Effector CD4-positive, alpha-beta T cell (primary cell): Measurements from ENCODE around the gene DPP6.

Experiments
- DNase-seq: peaks from one replicate; pipeline ENCODE4 v3.0.0-alpha.2; 2020

The DPP6 gene

GRCh38 chr7:154867068-154867467, 814.9 kb downstream of the DPP6 start:
- DNase-seq = no peak

- no peak for DNase-seq
Observed at GRCh38 chr7:154868921-154869320, 816.7 kb downstream of the DPP6 start.

GRCh38 chr7:154869436-154869835, 817.2 kb downstream of the DPP6 start:
- no peak for DNase-seq

GRCh38 chr7:154871507-154871906, 819.3 kb downstream of the DPP6 start:
- DNase-seq = no peak

GRCh38 chr7:154871928-154872750, 819.9 kb downstream of the DPP6 start:
- DNase-seq = no peak

GRCh38 chr7:154872811-154873499, 820.8 kb downstream of the DPP6 start:
- no peak for DNase-seq

DNA sequence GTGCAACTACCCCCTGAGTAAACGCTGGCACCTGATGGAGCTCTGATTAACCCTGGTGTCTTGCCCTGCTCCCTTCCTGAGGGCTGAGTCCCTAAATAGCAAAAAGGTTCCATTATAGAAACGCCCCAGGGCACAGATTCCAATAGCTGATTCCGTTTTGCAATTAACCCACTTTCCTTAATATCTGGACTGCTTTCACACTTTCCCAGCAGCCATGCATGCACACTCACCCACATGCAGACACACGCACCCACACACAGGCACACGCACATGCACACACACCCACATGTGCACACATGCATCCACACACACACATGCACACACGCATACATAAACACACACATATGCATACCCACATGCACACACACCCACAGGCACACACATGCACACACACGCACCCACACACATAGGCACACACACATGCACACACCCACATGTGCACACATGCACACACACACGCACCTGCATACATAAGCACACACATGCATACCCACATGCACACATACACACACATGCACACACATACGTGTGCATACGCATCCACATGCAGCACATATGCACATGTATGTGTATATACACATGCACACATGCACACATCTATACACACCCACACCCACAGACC, 821.4 kb downstream of the DPP6 start:
- no peak for DNase-seq

- no peak for DNase-seq
Observed at GRCh38 chr7:154874409-154875113, 822.4 kb downstream of the DPP6 start.

DNA sequence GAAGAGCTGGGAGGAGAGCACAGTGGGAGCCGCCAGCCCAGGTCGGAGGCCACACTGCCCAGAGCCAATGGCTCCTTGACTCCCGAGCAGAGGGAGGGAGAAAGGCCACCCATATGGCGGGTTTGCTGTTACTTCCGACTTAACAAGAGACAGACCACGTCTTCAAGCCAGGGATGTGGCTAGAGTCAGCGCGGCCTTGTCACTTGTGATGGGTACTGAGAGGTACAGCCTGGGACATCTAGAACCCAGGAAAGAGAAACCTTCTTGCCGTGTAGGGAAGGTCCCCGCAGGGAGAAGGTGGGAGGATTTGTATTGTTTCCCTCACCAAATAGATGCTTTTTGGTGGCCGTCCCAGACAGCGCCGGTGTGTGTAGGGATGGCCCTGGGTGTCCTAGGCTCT, 823.1 kb downstream of the DPP6 start:
- no peak for DNase-seq

GRCh38 chr7:154876516-154876915, 824.3 kb downstream of the DPP6 start:
- DNase-seq = no peak

GRCh38 chr7:154877031-154877430, 824.8 kb downstream of the DPP6 start:
- no peak for DNase-seq

GRCh38 chr7:154879629-154880028, 827.4 kb downstream of the DPP6 start:
- DNase-seq = no peak

DNA sequence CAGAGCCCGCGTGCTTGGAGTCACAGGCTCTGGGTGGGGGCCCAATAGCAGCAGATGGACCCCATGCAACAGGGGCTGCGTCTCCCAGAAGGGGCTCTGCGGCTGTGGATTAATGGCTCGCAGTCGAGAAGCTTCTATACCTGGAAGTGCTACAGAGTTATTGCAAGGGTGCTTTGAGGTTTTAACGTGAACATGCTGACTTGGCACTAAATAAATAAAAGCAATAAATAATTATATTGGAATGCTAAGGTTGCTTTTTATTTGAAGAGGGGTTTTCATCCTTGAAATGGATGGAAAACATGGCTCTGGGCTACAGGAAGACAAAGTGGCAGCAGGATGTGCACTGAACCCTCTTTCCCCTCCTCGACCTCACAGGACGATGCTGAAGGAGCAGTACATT, 828.3 kb downstream of the DPP6 start:
- DNase-seq = no peak

DNA sequence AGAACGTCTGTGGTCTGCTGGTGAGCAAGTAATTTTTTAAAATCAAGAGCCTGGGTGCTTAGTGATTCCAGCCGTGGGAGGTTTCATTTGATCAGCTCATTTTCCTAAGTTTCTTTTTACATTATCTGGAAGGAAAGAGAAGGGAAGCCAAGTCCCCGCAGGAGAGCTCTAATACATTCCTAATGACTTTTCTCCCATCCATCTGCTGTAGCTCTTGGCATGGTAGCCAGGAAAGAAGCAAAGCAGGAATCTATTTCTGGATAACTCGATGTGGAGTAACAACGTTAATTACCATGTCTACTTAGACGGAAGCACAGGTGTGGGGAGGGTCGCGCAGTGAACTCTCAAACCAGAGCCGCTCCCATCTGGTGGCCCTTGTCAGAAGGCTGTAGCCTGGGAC, 828.8 kb downstream of the DPP6 start:
- no peak for DNase-seq

- no peak for DNase-seq
Observed at GRCh38 chr7:154881526-154881925, 829.3 kb downstream of the DPP6 start.

- no peak for DNase-seq
Observed at GRCh38 chr7:154882931-154883474, 830.8 kb downstream of the DPP6 start.

GRCh38 chr7:154884348-154884920, 832.2 kb downstream of the DPP6 start:
- no peak for DNase-seq

- no peak for DNase-seq
Observed at GRCh38 chr7:154886591-154886990, 834.4 kb downstream of the DPP6 start.

DNA sequence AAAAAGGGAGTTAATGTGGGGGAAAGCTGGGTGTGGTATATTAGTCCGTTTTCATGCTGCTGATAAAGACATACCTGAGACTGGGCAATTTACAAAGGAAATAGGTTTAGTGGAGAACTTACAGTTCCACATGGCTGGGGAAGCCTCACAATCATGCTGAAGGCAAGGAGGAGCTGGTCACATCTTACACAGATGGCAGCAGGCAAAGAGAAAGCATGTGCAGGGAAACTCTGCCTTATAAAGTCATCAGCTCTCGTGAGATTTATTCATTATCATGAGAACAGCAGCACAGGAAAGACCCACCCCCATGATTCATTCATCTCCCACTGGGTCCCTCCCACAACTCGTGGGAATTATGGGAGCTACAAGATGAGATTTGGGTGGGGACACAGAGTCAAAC, 836.5 kb downstream of the DPP6 start:
- no peak for DNase-seq

DNA sequence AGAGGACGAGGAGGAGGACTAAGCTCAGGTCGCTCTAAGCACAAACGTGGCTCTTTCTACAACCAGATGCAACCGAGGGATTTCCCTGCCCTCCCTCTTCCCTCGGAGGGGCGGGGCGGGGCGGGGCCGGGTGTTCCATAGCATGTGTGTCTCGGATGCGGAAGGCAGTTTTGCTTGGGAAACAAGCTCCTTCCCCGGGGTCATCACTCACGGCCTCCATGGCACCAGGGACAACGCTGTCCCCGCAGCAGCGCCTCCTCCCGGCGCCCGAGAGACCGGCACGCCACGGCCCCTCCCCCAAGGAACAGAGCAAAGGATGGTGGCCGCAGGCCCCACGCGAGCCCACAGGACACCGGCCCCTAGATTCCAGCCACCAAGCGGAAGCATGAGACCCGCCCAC, 840.3 kb downstream of the DPP6 start:
- no peak for DNase-seq

- no peak for DNase-seq
Observed at GRCh38 chr7:154896076-154896475, 843.9 kb downstream of the DPP6 start.
